B cell (primary cell): Measurements from ENCODE around the gene FSTL5. TPM values are rescaled to one million over a fixed set of nuclear protein-coding genes. Genes with fewer than 3 reads are reported as not detected.

Experiments used
- ATAC-seq: fragments of 200-7000 bp; cut with Tn5 transposase; one replicate; pipeline ENCODE4 v1.10.0; 2021; ENCODE audit warnings: low read depth, mild to moderate bottlenecking, moderate number of reproducible peaks, moderate library complexity
- CTCF ChIA-PET: fragments of 350-600 bp; sonication (Branson Sonifier 250); formaldehyde crosslinking; loops from one replicate; lab custom pipeline; 2021; ENCODE audit warnings: antibody characterized with exemption, inconsistent platforms; lab: Charles Lee
- POLR2A ChIA-PET: fragments of 350-600 bp; sonication (Branson Sonifier 250); formaldehyde crosslinking; loops from one replicate; lab custom pipeline; 2021; ENCODE audit warnings: antibody characterized with exemption; lab: Charles Lee
- DNase-seq: peaks from one replicate; pipeline ENCODE4 v3.0.0; 2013
- H2AFZ ChIP-seq: 2 replicates; pipeline ENCODE4 v1.6.1; 2012; ENCODE audit warnings: mild to moderate bottlenecking, low read depth, low read length; ENCODE audit not compliant: insufficient read depth, poor library complexity, severe bottlenecking
- H3K27ac ChIP-seq, 2 donors: 1 replicate in 1 of 2; 2 replicates in 1 of 2; pipeline ENCODE4 v1.5.1; 2012 to 2013; ENCODE audit warnings: low read length in 2 of 2, mild to moderate bottlenecking in 2 of 2, moderate library complexity in 1 of 2
- H3K27me3 ChIP-seq, 4 experiments: fragments of 200-600 bp in 1 of 4; sonication (generic) in 1 of 4; replicated peaks in 1 of 4; 1 replicate in 2 of 4; 2 replicates in 2 of 4; pipeline versions ENCODE4 v1.6.1 to v1.7.0; 2013 to 2016; ENCODE audit warnings: low read length in 3 of 4, mild to moderate bottlenecking in 2 of 4, mixed read lengths in 1 of 4, moderate library complexity in 1 of 4; ENCODE audit not compliant: insufficient read depth in 4 of 4, control insufficient read depth in 3 of 4; ENCODE audit errors: control extremely low read depth in 1 of 4
- H3K36me3 ChIP-seq, 2 experiments: replicated peaks in 1 of 2; 1 replicate in 1 of 2; 2 replicates in 1 of 2; pipeline versions ENCODE4 v1.6.1 to v1.7.1; 2013; ENCODE audit warnings: low read length in 1 of 2; ENCODE audit not compliant: insufficient read depth in 2 of 2, control insufficient read depth in 1 of 2; ENCODE audit errors: control extremely low read depth in 1 of 2, extremely low read depth in 1 of 2
- H3K4me1 ChIP-seq, 2 donors: fragments of 200-600 bp in 1 of 2; sonication (generic) in 1 of 2; 1 replicate in 1 of 2; 2 replicates in 1 of 2; pipeline versions ENCODE4 v1.5.1 to v1.6.1; 2013 to 2017; ENCODE audit warnings: low read length in 2 of 2; ENCODE audit not compliant: control insufficient read depth in 2 of 2, insufficient read depth in 2 of 2
- H3K4me2 ChIP-seq: replicated peaks from 2 replicates; pipeline ENCODE3; 2012; ENCODE audit warnings: mild to moderate bottlenecking, low read depth, low read length; ENCODE audit not compliant: poor library complexity, severe bottlenecking
- H3K4me3 ChIP-seq, 5 experiments: fragments of 200-600 bp in 1 of 5; sonication (generic) in 1 of 5; 1 replicate in 3 of 5; 2 replicates in 2 of 5; pipeline versions ENCODE4 v1.5.1 to v1.7.0; 2011 to 2016; ENCODE audit warnings: low read length in 4 of 5, mild to moderate bottlenecking in 4 of 5, low read depth in 2 of 5, control low read depth in 1 of 5, moderate library complexity in 1 of 5; ENCODE audit not compliant: insufficient read depth in 1 of 5; ENCODE audit errors: control extremely low read depth in 1 of 5, extremely low read depth in 1 of 5
- H3K79me2 ChIP-seq: fragments of 200-600 bp; sonication (generic); one replicate; pipeline ENCODE4 v1.6.0; 2016; ENCODE audit warnings: low read length; ENCODE audit not compliant: control insufficient read depth, insufficient read depth
- H3K9ac ChIP-seq: fragments of 200-600 bp; sonication (generic); 2 replicates; pipeline ENCODE4 v1.6.1; 2017; ENCODE audit warnings: mild to moderate bottlenecking, low read length, moderate library complexity
- H3K9me3 ChIP-seq, 3 donors: one replicate each; pipeline versions ENCODE4 v1.6.1 to v1.7.1; 2013; ENCODE audit warnings: low read length in 2 of 3; ENCODE audit not compliant: control insufficient read depth in 2 of 3, insufficient read depth in 1 of 3; ENCODE audit errors: control extremely low read depth in 1 of 3
- H4K20me1 ChIP-seq: 2 replicates; pipeline ENCODE4 v1.6.0; 2012; ENCODE audit warnings: mild to moderate bottlenecking, low read length; ENCODE audit not compliant: insufficient read depth, control insufficient read depth, poor library complexity, severe bottlenecking
- H3K27ac Mint-ChIP-seq: one replicate; pipeline ENCODE4 v1.8.0; 2021; ENCODE audit warnings: mixed read lengths
- H3K27me3 Mint-ChIP-seq: one replicate; pipeline ENCODE4 v1.8.0; 2021; ENCODE audit warnings: mixed read lengths
- H3K4me1 Mint-ChIP-seq: one replicate; pipeline ENCODE4 v1.8.0; 2021; ENCODE audit warnings: mixed read lengths
- H3K4me3 Mint-ChIP-seq: one replicate; pipeline ENCODE4 v1.8.0; 2021; ENCODE audit warnings: mixed read lengths
- H3K9me3 Mint-ChIP-seq: one replicate; pipeline ENCODE4 v1.8.0; 2022; ENCODE audit warnings: mixed read lengths; ENCODE audit not compliant: insufficient read depth
- EZH2 ChIP-seq: IDR thresholded peaks from 2 replicates; pipeline ENCODE4 v1.6.1; 2012; ENCODE audit warnings: borderline replicate concordance, low read depth, mild to moderate bottlenecking, moderate library complexity, low read length; ENCODE audit not compliant: insufficient read depth, poor library complexity, severe bottlenecking
- WGBS: methylation state at CpG from one replicate; pipeline ENCODE4 v1.1.5; 2013; ENCODE audit warnings: missing lambda C conversion rate; ENCODE audit not compliant: insufficient coverage; 5-methylcytosine and 5-hydroxymethylcytosine counted together
- intact Hi-C: fragments of 100-400 bp; cut with micrococcal nuclease; formaldehyde crosslinking; loops from one replicate; pipeline ENCODE4 v1.10.0; 2022
- polyA plus RNA-seq: library from polyadenylated mRNA; depleted of rRNA; stranded (reverse); fragments of >200 nt; gene quantifications from 2 replicates; pipeline ENCODE4 v1.2.3, GENCODE V29; 2012
- total RNA-seq, 2 donors: library from RNA; stranded (reverse); fragments of 120-200 nt in 1 of 2; gene quantifications; 1 replicate in 1 of 2; 2 replicates in 1 of 2; pipeline versions ENCODE4 v1.2.3 to v1.2.4, GENCODE V29; 2013 to 2022
- TF ChIP-seq, protein P1 (sequence below): fragments of 200-600 bp; IDR thresholded peaks from one replicate; pipeline ENCODE4 v1.8.0; 2022; ENCODE audit warnings: antibody characterized with exemption, mild to moderate bottlenecking

FSTL5 gene
- total and polyA plus RNA-seq, 2 donors (not counting 1 experiment from before 2014, with no cell fraction given) = not detected

DNA sequence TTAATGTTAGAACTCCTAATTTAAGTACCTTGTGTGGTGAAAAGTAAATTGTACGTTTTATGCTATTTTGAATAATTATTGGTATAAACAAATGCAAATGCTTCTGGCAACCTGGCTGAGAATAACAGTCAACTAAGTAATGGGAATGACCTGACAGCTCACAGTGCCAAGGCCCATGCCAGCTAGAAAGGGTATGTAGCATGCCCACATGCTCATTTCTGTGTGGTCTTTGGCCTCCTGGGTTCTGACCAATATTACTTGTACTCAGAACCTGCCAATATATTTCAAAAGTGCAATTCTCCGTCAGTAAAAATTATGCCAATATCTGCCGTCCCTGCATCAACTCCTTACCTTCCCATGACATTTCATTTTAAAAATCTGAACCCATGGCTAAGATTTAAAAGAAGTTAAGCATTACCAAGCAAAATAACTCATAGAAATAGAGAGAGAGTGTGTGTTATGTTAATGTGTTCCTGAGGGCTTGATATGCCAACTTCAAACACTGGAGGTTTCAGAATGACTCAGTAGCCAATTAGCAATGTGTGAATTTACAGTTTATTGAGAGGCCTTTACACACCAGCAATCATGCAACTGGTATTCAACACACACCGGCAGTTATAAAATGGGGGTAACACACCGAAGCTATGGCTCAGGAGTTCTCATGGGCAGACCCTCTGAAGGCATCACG lies 820.8 kb downstream of the FSTL5 start:
- DNase-seq (no peak), ATAC-seq (no peak)
- Histone ChIP-seq H3K4me1 (no peaks in the 10 kb centered on the region), H3K4me3 (no peak overlapping the region), H3K9ac (no peak overlapping the region), H3K4me2 (no peak overlapping the region), H3K27ac (no peak overlapping the region), H3K27me3 (no peaks in the 10 kb centered on the region), H3K79me2 (no peaks in the 10 kb centered on the region), H3K36me3 (no peaks in the 10 kb centered on the region), H3K9me3 (no peaks in the 10 kb centered on the region), H2AFZ (no peak overlapping the region), H4K20me1 (no peaks in the 10 kb centered on the region)
- Mint-ChIP-seq H3K4me3 (no peak overlapping the region), H3K27me3 (no peaks in the 10 kb centered on the region), H3K4me1 (no peaks in the 10 kb centered on the region), H3K27ac (no peak overlapping the region), H3K9me3 (no peaks in the 10 kb centered on the region)
- WGBS = 81% methylated on average over 4 of the region's 6 CpGs
- ChIA-PET CTCF (no interaction called here), POLR2A (no interaction called here)
- intact Hi-C loops = no loop called here
- TF ChIP-seq EZH2 = no peak
- TF ChIP-seq, protein P1, sequence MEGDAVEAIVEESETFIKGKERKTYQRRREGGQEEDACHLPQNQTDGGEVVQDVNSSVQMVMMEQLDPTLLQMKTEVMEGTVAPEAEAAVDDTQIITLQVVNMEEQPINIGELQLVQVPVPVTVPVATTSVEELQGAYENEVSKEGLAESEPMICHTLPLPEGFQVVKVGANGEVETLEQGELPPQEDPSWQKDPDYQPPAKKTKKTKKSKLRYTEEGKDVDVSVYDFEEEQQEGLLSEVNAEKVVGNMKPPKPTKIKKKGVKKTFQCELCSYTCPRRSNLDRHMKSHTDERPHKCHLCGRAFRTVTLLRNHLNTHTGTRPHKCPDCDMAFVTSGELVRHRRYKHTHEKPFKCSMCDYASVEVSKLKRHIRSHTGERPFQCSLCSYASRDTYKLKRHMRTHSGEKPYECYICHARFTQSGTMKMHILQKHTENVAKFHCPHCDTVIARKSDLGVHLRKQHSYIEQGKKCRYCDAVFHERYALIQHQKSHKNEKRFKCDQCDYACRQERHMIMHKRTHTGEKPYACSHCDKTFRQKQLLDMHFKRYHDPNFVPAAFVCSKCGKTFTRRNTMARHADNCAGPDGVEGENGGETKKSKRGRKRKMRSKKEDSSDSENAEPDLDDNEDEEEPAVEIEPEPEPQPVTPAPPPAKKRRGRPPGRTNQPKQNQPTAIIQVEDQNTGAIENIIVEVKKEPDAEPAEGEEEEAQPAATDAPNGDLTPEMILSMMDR = no peak

GRCh38 chr4:161336621-161337020 lies 827.2 kb downstream of the FSTL5 start:
- Histone ChIP-seq H3K79me2 (no peaks in the 10 kb centered on the region), H3K4me2 (no peak overlapping the region), H3K9me3 (no peaks in the 10 kb centered on the region), H3K4me3 (no peak overlapping the region), H3K27ac (no peak overlapping the region), H4K20me1 (no peaks in the 10 kb centered on the region), H3K4me1 (no peaks in the 10 kb centered on the region), H2AFZ (no peak overlapping the region), H3K9ac (no peak overlapping the region), H3K27me3 (no peaks in the 10 kb centered on the region), H3K36me3 (no peaks in the 10 kb centered on the region)
- no peaks in the 10 kb centered on the region for H3K9me3 Mint-ChIP-seq
- intact Hi-C loops = no loop called here
- H3K27ac Mint-ChIP-seq = no peak overlapping the region
- ATAC-seq (no peak), DNase-seq (no peak)
- no peaks in the 10 kb centered on the region for H3K4me1 Mint-ChIP-seq
- no CpG with 5 or more reads among the region's 5 CpGs for WGBS
- no peak for TF ChIP-seq EZH2
- TF ChIP-seq, protein P1 = no peak
- no peak overlapping the region for H3K4me3 Mint-ChIP-seq
- ChIA-PET POLR2A (no interaction called here), CTCF (no interaction called here)
- H3K27me3 Mint-ChIP-seq = no peaks in the 10 kb centered on the region
